ENCODE results near the gene GAS7.

Gene GAS7

GRCh38 chr17:10135539-10136257 is 62.7 kb downstream of the GAS7 start:
- DNase-seq (ENCODE audit: low read depth, low spot score) = no peak

DNA sequence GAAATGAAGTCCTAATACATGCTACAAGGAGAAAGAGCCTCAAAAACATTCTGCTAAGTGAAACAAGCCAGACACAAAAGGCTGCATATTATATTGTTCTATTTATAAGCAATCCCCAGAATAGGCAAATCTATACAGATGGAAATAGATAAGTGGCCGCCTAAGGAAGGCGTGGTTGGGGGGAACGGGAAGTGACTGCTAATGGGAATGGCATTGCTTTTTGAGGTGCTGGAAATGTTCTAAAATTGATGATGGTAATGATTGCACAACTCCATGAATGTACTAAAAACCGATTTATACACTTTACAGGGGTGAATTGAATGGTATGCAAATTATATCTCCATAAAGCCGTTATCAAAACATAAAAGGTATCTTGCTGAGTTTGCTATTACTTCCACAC is 67.7 kb downstream of the GAS7 start:
- no peak for DNase-seq (ENCODE audit: low read depth, low spot score)

DNA sequence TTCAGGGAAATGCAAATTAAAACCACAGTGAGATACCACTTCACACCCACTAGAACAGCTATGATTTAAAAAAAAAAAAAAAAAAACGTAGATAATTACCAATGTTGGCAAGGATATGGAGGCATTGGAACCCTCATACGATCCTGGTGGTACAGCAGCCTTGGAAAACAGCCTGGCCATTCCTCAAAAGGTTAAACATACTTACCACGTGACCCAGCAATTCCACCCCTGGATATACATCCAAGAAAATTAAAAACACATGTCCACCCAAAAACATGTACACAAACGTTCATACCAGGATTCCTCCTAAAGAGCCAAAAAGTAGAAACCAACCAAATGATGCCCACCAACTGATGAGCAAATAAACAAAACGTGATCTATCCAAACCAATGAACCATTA is 68.1 kb downstream of the GAS7 start:
- no peak for DNase-seq (ENCODE audit: low read depth, low spot score)

GRCh38 chr17:10127819-10128425 is 70.5 kb downstream of the GAS7 start:
- DNase-seq (ENCODE audit: low read depth, low spot score) = no peak

GRCh38 chr17:10126616-10127501 is 71.5 kb downstream of the GAS7 start:
- DNase-seq (ENCODE audit: low read depth, low spot score) = no peak

DNA sequence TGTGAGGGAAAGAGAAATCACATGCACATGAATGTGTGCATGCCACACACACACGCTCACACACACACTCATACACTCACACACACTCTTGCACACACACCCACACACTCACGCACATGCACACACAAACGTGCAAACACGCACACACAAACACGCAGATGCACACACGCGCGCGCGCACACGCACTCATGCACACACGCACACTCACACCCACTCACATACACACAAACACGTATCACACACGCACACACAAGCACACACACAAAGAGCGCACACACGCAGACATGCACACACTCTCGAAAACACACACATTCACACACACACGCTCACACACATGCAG is 72.2 kb downstream of the GAS7 start:
- no peak for DNase-seq (ENCODE audit: low read depth, low spot score)

GRCh38 chr17:10125531-10126275 is 72.7 kb downstream of the GAS7 start:
- no peak for DNase-seq (ENCODE audit: low read depth, low spot score)

DNA sequence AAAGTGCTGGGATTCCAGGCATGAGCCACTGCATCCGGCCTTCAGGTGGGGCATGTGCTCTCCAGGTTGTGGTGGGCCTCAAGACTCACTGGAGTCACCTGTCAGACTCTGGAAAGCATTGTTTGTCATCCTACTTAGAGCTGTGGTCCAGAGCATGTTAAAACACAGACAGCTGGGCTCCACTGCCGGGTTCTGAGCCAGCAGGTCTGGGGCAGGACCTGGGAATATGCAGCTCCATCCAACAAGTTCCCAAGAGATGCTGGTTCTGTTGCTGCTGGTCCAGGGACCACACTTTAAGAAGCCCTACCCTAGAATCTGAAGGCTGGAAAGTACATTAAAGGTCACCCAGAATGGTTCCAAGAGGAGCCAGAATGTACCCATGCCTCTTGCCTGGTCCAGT is 75.3 kb downstream of the GAS7 start:
- DNase-seq (ENCODE audit: low read depth, low spot score) = no peak

- no peak for DNase-seq (ENCODE audit: low read depth, low spot score)
These were observed 76.3 kb downstream of the GAS7 start for GRCh38 chr17:10121971-10122707.

DNA sequence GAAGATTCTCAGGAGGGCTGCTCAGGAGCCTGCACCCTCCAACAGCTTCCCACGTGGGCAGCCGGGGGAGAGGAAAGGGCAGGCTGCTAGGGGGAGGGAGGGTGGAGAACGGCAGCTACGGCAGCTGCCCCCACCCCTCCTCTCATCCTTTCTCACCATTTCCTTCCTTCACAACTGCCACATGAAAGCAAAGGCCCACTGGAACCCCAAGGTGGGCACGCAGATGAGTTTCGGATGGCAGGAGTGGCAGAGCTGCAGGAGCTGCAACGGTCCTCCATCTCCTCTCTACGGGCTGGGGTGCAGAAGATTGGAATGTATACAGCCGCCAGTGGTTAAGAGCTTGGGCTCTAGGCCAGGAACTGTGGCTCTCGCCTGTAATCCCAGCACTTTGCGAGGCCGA is 77.7 kb downstream of the GAS7 start:
- DNase-seq (ENCODE audit: low read depth, low spot score) = no peak

- no peak for DNase-seq (ENCODE audit: low read depth, low spot score)
These were observed 78.3 kb downstream of the GAS7 start for GRCh38 chr17:10120109-10120485.

GRCh38 chr17:10119203-10120108 is 79.0 kb downstream of the GAS7 start:
- DNase-seq (ENCODE audit: low read depth, low spot score) = no peak

DNA sequence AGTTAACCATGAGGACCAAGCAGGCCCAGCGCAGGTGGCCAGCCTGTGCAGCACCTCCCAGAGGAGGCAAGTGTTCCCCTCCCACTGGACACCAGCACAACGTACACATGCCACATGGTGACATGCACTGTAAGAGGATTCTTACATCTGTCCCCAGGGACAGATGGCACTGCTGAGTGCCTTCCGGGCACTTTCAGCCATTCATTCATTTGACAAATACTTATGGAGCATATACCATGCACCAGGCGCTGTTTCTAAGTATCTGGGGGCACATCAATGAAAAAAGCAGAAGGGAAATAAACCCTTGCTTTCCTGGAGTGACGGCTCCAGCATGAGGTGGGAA is 79.6 kb downstream of the GAS7 start:
- no peak for DNase-seq (ENCODE audit: low read depth, low spot score)

GRCh38 chr17:10117581-10118001 is 80.8 kb downstream of the GAS7 start:
- no peak for DNase-seq (ENCODE audit: low read depth, low spot score)

- no peak for DNase-seq (ENCODE audit: low read depth, low spot score)
These were observed 81.5 kb downstream of the GAS7 start for GRCh38 chr17:10116753-10117420.

- no peak for DNase-seq (ENCODE audit: low read depth, low spot score)
These were observed 82.1 kb downstream of the GAS7 start for GRCh38 chr17:10116267-10116666.

DNA sequence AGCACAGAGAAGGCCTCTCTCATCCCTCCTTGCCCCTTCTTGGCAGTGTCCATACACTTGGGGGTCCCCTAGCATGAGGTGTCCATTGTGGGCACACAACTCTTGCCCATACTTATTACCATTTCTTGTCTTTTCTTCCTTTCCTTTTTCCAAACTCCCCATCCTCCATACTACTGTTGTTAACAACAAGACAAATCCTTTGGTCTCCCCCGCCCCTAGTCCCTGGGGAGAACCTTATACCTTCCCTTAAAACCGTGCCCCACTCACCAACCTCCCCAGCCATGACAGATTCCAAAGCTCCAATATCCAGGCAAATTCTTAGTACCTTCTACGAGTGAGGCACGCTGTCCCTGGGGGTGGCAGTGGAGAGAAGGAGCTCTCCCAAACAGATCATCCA is 82.9 kb downstream of the GAS7 start:
- DNase-seq (ENCODE audit: low read depth, low spot score) = no peak

- no peak for DNase-seq (ENCODE audit: low read depth, low spot score)
These were observed 83.4 kb downstream of the GAS7 start for GRCh38 chr17:10114931-10115535.

DNA sequence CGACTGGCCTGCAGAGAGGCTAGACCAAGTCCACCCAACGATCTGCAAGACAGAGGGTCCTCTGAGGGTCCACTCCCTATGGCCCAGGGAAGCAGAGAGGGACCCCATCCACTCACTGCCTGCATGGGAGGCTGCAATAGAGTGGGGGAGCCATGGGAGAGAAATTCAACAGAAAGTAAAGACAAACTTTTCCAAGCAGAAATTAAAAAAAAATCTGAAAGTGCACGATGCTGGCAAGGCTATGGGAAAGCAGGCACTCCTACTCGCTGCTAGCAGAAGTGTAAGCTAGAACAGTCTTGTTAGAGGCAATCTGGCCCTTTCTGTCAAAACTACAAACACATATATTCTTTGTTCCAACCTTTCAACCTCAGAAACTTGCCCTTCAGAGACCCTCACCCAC is 85.4 kb downstream of the GAS7 start:
- DNase-seq (ENCODE audit: low read depth, low spot score) = no peak

Measured in activated naive CD8-positive, alpha-beta T cell treated with anti-CD3 and anti-CD28 coated beads, Interleukin-2, amount 50 U/mL, for 16 hours (primary cell).